Spleen (tissue), 7 donors: ENCODE results near the gene WDR70.

ENCODE experiments used
- CTCF ChIP-seq, 11 experiments: fragments of 200-600 bp in 7 of 11; fragments of 450-650 bp in 4 of 11; sonication (generic) in 4 of 11; IDR thresholded peaks in 8 of 11; conservative IDR thresholded peaks in 3 of 11; 1 replicate in 7 of 11; 2 replicates in 4 of 11; pipeline versions ENCODE4 v1.4.0 to v1.8.0; 2016 to 2021; ENCODE audit warnings: antibody characterized with exemption in 11 of 11, inconsistent platforms in 4 of 11, mild to moderate bottlenecking in 1 of 11
- POLR2A ChIP-seq, 3 donors: fragments of 450-650 bp; IDR thresholded peaks; one replicate each; pipeline ENCODE4 v1.5.1; 2017; ENCODE audit warnings: antibody characterized with exemption in 3 of 3, mild to moderate bottlenecking in 1 of 3
- POLR2AphosphoS5 ChIP-seq, 3 donors: sonication (generic); formaldehyde crosslinking; IDR thresholded peaks; one replicate each; pipeline ENCODE4 v1.5.1; 2017; ENCODE audit warnings: antibody characterized with exemption in 3 of 3
- donor health status: DM: no; HTN: no; CAD: no; lungs with moderate emphysema.
- donor health status: DM: no; HTN: no; CAD: no.
- donor health status: DM: no; HTN: no; CAD: no.

DNA sequence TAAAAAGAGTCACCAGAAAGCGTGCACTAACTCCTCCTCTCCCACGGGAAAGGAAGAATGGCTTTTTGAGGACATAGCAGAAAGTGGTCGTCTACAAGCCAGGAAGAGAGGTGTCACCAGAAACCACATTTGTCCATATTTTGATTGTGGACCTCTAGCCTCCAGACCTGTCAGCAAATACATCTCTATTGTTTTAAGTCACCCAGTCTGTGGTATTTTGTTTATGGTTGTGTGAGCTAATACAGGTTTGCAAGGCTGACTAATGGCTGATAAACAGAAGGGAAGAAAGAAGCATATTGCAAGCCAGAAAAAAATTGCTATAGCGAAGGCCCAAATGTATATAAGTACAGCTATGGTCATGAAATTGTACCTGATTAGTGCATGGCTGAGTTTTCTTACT, 21.4 kb downstream of the WDR70 start:
- TF ChIP-seq POLR2AphosphoS5 (IDR thresholded peaks at IDR 0.05), result no peak
- no peak for TF ChIP-seq CTCF (IDR thresholded peaks at IDR 0.05 in 8 of 11, conservative IDR thresholded peaks at IDR 0.05 in 3 of 11)
- TF ChIP-seq POLR2A (IDR thresholded peaks at IDR 0.05), result no peak
